GM12878 (cell line): ENCODE results near the gene LTB. TPM values are rescaled to one million over a fixed set of nuclear protein-coding genes. Genes with fewer than 3 reads are reported as not detected.

Source experiments
- ATAC-seq: fragments of 200-7000 bp; cut with Tn5 transposase; 3 replicates; pipeline ENCODE4 v1.9.1; 2020; ENCODE audit warnings: mild to moderate bottlenecking, moderate library complexity
- BruUV-seq: library from RNA; stranded (reverse); fragments of 400-500 nt; replicated peaks from 2 replicates; lab custom pipeline; 2021; lab: Mats Ljungman, UMichigan
- CTCF ChIA-PET: fragments of 300-600 bp; sonication (Branson Sonifier 250); formaldehyde crosslinking; extraction: SDS; loops from one replicate; lab custom pipeline; 2021; ENCODE audit warnings: inconsistent platforms; lab: Yijun Ruan, JAX
- POLR2A ChIA-PET: fragments of 350-600 bp; formaldehyde crosslinking; extraction: SDS; loops from one replicate; lab custom pipeline; 2021; ENCODE audit warnings: inconsistent platforms; lab: Charles Lee
- RAD21 ChIA-PET: fragments of 300-600 bp; sonication (Branson Sonifier 250); formaldehyde crosslinking; loops from one replicate; lab custom pipeline; 2023; ENCODE audit warnings: antibody characterized with exemption; ENCODE audit not compliant: unreplicated experiment; lab: Charles Lee
- SMC1A ChIA-PET: fragments of 300-600 bp; sonication (Branson Sonifier 250); formaldehyde crosslinking; loops from one replicate; lab custom pipeline; 2023; ENCODE audit not compliant: unreplicated experiment, uncharacterized antibody; lab: Charles Lee
- DNase-seq: peaks from one replicate; pipeline ENCODE4 v3.0.0-alpha.2; 2011; ENCODE audit warnings: low read depth, low spot score
- FAIRE-seq: peaks from 3 replicates; lab custom pipeline; 2011; peaks lifted over from hg19 to GRCh38; lab: Jason Lieb, UNC
- H2AFZ ChIP-seq: 2 replicates; pipeline ENCODE4 v1.6.0; 2011; ENCODE audit warnings: low read depth, low read length, control low read depth; ENCODE audit not compliant: control insufficient read depth
- H3K27ac ChIP-seq: 2 replicates; pipeline ENCODE4 v1.5.1; 2011; ENCODE audit warnings: control low read depth; ENCODE audit not compliant: control insufficient read depth, insufficient read depth
- H3K27me3 ChIP-seq, 2 experiments: replicated peaks in 1 of 2; 2 replicates each; pipeline versions ENCODE4 v1.6.0 to v1.6.1; 2011; ENCODE audit warnings: low read length in 1 of 2; ENCODE audit not compliant: control insufficient read depth in 2 of 2, insufficient read depth in 2 of 2
- H3K36me3 ChIP-seq, 2 experiments: 2 replicates each; pipeline ENCODE4 v1.5.1; 2011; ENCODE audit warnings: low read length in 1 of 2; ENCODE audit not compliant: control insufficient read depth in 2 of 2, insufficient read depth in 2 of 2
- H3K4me1 ChIP-seq: 2 replicates; pipeline ENCODE4 v1.6.1; 2011; ENCODE audit warnings: mild to moderate bottlenecking, low read length, moderate library complexity, mixed read lengths; ENCODE audit not compliant: control insufficient read depth, insufficient read depth
- H3K4me2 ChIP-seq: 2 replicates; pipeline ENCODE4 v1.6.0; 2011; ENCODE audit warnings: control low read depth; ENCODE audit not compliant: control insufficient read depth, insufficient read depth
- H3K4me3 ChIP-seq: fragments of 200-600 bp; sonication (generic); 2 replicates; pipeline ENCODE4 v1.5.1; 2016
- H3K79me2 ChIP-seq: 2 replicates; pipeline ENCODE4 v1.6.0; 2011; ENCODE audit warnings: low read length; ENCODE audit not compliant: control insufficient read depth, insufficient read depth
- H3K9ac ChIP-seq: 2 replicates; pipeline ENCODE4 v1.8.0; 2011; ENCODE audit warnings: low read length, control low read depth, mixed read lengths; ENCODE audit not compliant: control insufficient read depth, insufficient read depth
- H3K9me3 ChIP-seq: replicated peaks from 3 replicates; pipeline ENCODE4 v1.5.1; 2011; ENCODE audit warnings: mild to moderate bottlenecking, low read length; ENCODE audit not compliant: control insufficient read depth, insufficient read depth
- H4K20me1 ChIP-seq: 2 replicates; pipeline ENCODE4 v1.6.0; 2011; ENCODE audit not compliant: control insufficient read depth, insufficient read depth
- CHD2 ChIP-seq: IDR thresholded peaks from 2 replicates; pipeline ENCODE4 v1.6.1; 2011; ENCODE audit warnings: low read depth, low read length, improper control_type of control experiment, borderline replicate concordance
- KAT2A ChIP-seq: conservative IDR thresholded peaks from 2 replicates; pipeline ENCODE4 v1.6.1; 2011; ENCODE audit warnings: low read depth, low read length; ENCODE audit not compliant: control insufficient read depth
- SKIL ChIP-seq: fragments of 450-650 bp; IDR thresholded peaks from 2 replicates; pipeline ENCODE4 v1.6.1; 2017; ENCODE audit warnings: mild to moderate bottlenecking, low read depth, inconsistent platforms; ENCODE audit not compliant: poor library complexity, severe bottlenecking
- ZNF274 ChIP-seq: IDR thresholded peaks from one replicate; pipeline ENCODE4 v1.8.0; 2011; ENCODE audit not compliant: insufficient read length, insufficient read depth
- WGBS: methylation state at CpG from one replicate; pipeline ENCODE4 v1.1.6; 2016; ENCODE audit warnings: low lambda C conversion rate; ENCODE audit not compliant: insufficient replicate concordance, insufficient coverage; ENCODE audit errors: missing lambda C conversion rate; 5-methylcytosine and 5-hydroxymethylcytosine counted together
- in situ Hi-C: fragments of 300-500 bp; cut with MboI; formaldehyde crosslinking; loops from 9 replicates; pipeline ENCODE4 v1.14.3; 2018; ENCODE audit warnings: mixed read lengths
- intact Hi-C: fragments of 100-400 bp; cut with micrococcal nuclease; formaldehyde crosslinking; loops from one replicate; pipeline ENCODE4 v1.14.2; 2022; ENCODE audit not compliant: unreplicated experiment
- polyA plus RNA-seq, 11 experiments: library from polyadenylated mRNA; depleted of rRNA in 4 of 11; unstranded in 6 of 11; stranded (reverse) in 5 of 11; fragments of >200 nt; fragmentation: Nextera tagmentation in 4 of 11; fragmentation: Illumina TruSeq in 1 of 11; extraction: Ambion mirVana in 4 of 11; extraction: Trizol in 1 of 11; gene quantifications; 1 replicate in 1 of 11; 2 replicates in 10 of 11; pipeline versions ENCODE4 v1.2.1 to v1.2.3, GENCODE V29; 2011 to 2016; ENCODE audit warnings: inconsistent platforms in 2 of 11, missing spikeins in 2 of 11, low read depth in 1 of 11
- total RNA-seq, 4 experiments: library from RNA; depleted of rRNA in 3 of 4; stranded (reverse); fragments of >200 nt in 3 of 4; fragmentation: Illumina TruSeq in 1 of 4; extraction: Trizol in 1 of 4; gene quantifications; 2 replicates each; pipeline versions ENCODE4 v1.2.1 to v1.2.3, GENCODE V29; 2013 to 2021

Gene LTB
- total and polyA plus RNA-seq, 10 of the 15 experiments (the other 5 are each of a cell fraction or from before 2014, with no cell fraction given) = 0.71 to 74.3 (median 20.0) TPM

GRCh38 chr6:31535538-31536324 is 46.5 kb downstream of the LTB start:
- Histone ChIP-seq H3K36me3 (peaks cover 41 to 64% of the 10 kb centered on the region in 2 experiments), H4K20me1 (peaks cover 10% of the 10 kb centered on the region), H3K79me2 (peaks cover 62% of the 10 kb centered on the region), H3K9me3 (no peaks in the 10 kb centered on the region), H3K9ac (no peak overlapping the region), H3K4me2 (0 out of 2 replicates have a peak overlapping the region, but pooled peaks have one; percentile 28), H3K27me3 (no peaks in the 10 kb centered on the region), H3K4me1 (no peaks in the 10 kb centered on the region), H3K27ac (no peak overlapping the region), H2AFZ (no peak overlapping the region), H3K4me3 (no peak overlapping the region; the same call in 1 of the 2 replicates)
- intact Hi-C loops (no loop called here), in situ Hi-C loops (no loop called here)
- RAD21 ChIA-PET = no interaction called here
- SMC1A ChIA-PET = no interaction called here
- POLR2A ChIA-PET = no interaction called here
- DNase-seq (no peak), ATAC-seq (no peak), FAIRE-seq (no peak)
- CTCF ChIA-PET = interaction anchor here (1.6 kb wide), 1 partner anchor 63 kb away, joined by 6 read pairs; no protein-coding TSS in a partner anchor
- 81% methylated on average over 2 of the region's 2 CpGs for WGBS
- BruUV-seq = no TSS peak
- TF ChIP-seq KAT2A = no peak
- TF ChIP-seq CHD2 = no peak
- no peak for TF ChIP-seq ZNF274
- no peak for TF ChIP-seq SKIL
